HG03521 (cell line): Measurements from ENCODE around the gene RNASE8.

Source experiments
- ATAC-seq: cut with Tn5 transposase; IDR thresholded peaks from one replicate; pipeline ENCODE4 v1.9.1; 2021; ENCODE audit warnings: mild to moderate bottlenecking, moderate library complexity; ENCODE audit not compliant: unreplicated experiment

RNASE8 gene

GRCh38 chr14:21090194-21090939, 32.7 kb downstream of the RNASE8 start:
- ATAC-seq, result no peak

- no peak for ATAC-seq
These were observed 33.5 kb downstream of the RNASE8 start for GRCh38 chr14:21090940-21091663.

- ATAC-seq, result no peak
These were observed 34.2 kb downstream of the RNASE8 start for GRCh38 chr14:21091821-21092272.

- peak; percentile 73 for ATAC-seq
These were observed 34.8 kb downstream of the RNASE8 start for GRCh38 chr14:21092273-21093011.

- ATAC-seq, result no peak
These were observed 35.4 kb downstream of the RNASE8 start for GRCh38 chr14:21093018-21093417.

- ATAC-seq, result no peak
These were observed 36.4 kb downstream of the RNASE8 start for GRCh38 chr14:21093769-21094681.

- ATAC-seq, result no peak
These were observed 38.0 kb downstream of the RNASE8 start for GRCh38 chr14:21095430-21096205.

GRCh38 chr14:21096438-21096837, 38.8 kb downstream of the RNASE8 start:
- ATAC-seq, result no peak

- ATAC-seq, result no peak
These were observed 39.5 kb downstream of the RNASE8 start for GRCh38 chr14:21096978-21097635.

GRCh38 chr14:21097636-21098075, 40.0 kb downstream of the RNASE8 start:
- ATAC-seq, result no peak

- ATAC-seq, result no peak
These were observed 40.7 kb downstream of the RNASE8 start, which contains the start of gene ZNF219 for GRCh38 chr14:21098076-21098891. ZNF219 (minus strand) TSS chr14:21098655; CDS start chr14:21093591, 5,064 bp downstream.

GRCh38 chr14:21098892-21099595, 41.4 kb downstream of the RNASE8 start:
- ATAC-seq, result no peak

GRCh38 chr14:21099596-21099985, 42.0 kb downstream of the RNASE8 start:
- ATAC-seq, result no peak

- ATAC-seq, result no peak
These were observed 43.3 kb downstream of the RNASE8 start, which contains the start of gene TMEM253 for GRCh38 chr14:21100931-21101330. TMEM253 (plus strand) TSS chr14:21101066; CDS start chr14:21101344, 278 bp downstream.

- ATAC-seq, result no peak
These were observed 44.3 kb downstream of the RNASE8 start for GRCh38 chr14:21101802-21102413.

- no peak for ATAC-seq
These were observed 45.1 kb downstream of the RNASE8 start for GRCh38 chr14:21102521-21103410.
